ENCODE results near the gene MRPS23. TPM values are rescaled to one million over a fixed set of nuclear protein-coding genes. Genes with fewer than 3 reads are reported as not detected.

MRPS23 gene
- total and polyA plus RNA-seq, 2 of the 13 experiments (the other 11 are each of a cell fraction or from before 2014, with no cell fraction given), result 63.2 to 181 TPM

- TF ChIP-seq MBD4 (IDR thresholded peaks at IDR 0.05; ENCODE audit: borderline replicate concordance, low read length) (no peak), ZBTB49 (CRISPR knock-in tag; IDR thresholded peaks at IDR 0.05; ENCODE audit: borderline replicate concordance) (no peak), SIN3B (IDR thresholded peaks at IDR 0.05; ENCODE audit: low read length) (no peak), SCMH1 (CRISPR knock-in tag; IDR thresholded peaks at IDR 0.05; ENCODE audit: borderline replicate concordance) (no peak), ZNF251 (CRISPR knock-in tag; IDR thresholded peaks at IDR 0.05) (no peak), GMEB2 (CRISPR knock-in tag; IDR thresholded peaks at IDR 0.05; ENCODE audit: low read depth) (no peak), KLF9 (CRISPR knock-in tag; IDR thresholded peaks at IDR 0.05; ENCODE audit: low read depth) (no peak), ATAD3A (CRISPR knock-in tag; IDR thresholded peaks at IDR 0.05) (no peak), ZNF280B (CRISPR knock-in tag; IDR thresholded peaks at IDR 0.05; ENCODE audit: borderline replicate concordance) (no peak), ETS1 (CRISPR knock-in tag; IDR thresholded peaks at IDR 0.05) (no peak), ZMYM2 (CRISPR knock-in tag; IDR thresholded peaks at IDR 0.05) (peak; percentile 55), FLYWCH1 (CRISPR knock-in tag; IDR thresholded peaks at IDR 0.05) (no peak), AGO2 (optimal IDR thresholded peaks at IDR 0.05; ENCODE audit: low read depth, low read length) (no peak), MEIS1 (CRISPR knock-in tag; IDR thresholded peaks at IDR 0.05; ENCODE audit: borderline replicate concordance) (0 out of 2 replicates have a peak, but pooled peaks have one; percentile 45), ATF4 (CRISPR knock-in tag; IDR thresholded peaks at IDR 0.05) (no peak), NR2F2 (IDR thresholded peaks at IDR 0.05; ENCODE audit: borderline replicate concordance, low read depth) (peak; percentile 61; the same call in 1 of the 2 replicates), KLF16 (CRISPR knock-in tag; IDR thresholded peaks at IDR 0.05) (peak in 1 of 2 experiments; percentile 81; a peak in 1 of 4 replicates), HOXD1 (CRISPR knock-in tag; IDR thresholded peaks at IDR 0.05) (0 out of 2 replicates have a peak, but pooled peaks have one; percentile 80), ESRRA (CRISPR knock-in tag; IDR thresholded peaks at IDR 0.05; ENCODE audit: low read depth) (no peak), DBP (CRISPR knock-in tag; IDR thresholded peaks at IDR 0.05; ENCODE audit: not compliant biosample characterization) (no peak), ETV6 (CRISPR knock-in tag; conservative IDR thresholded peaks at IDR 0.05) (no peak), ZNF776 (CRISPR knock-in tag; IDR thresholded peaks at IDR 0.05) (no peak)
Observed at GRCh38 chr17:57855391-57856035, 5.7 kb upstream of the MRPS23 start (continued).

Data from HepG2 (cell line).